IMR-90 (cell line): ENCODE results near the gene EEIG2.

Source experiments
- BHLHE40 ChIP-seq: fragments of 150-350 bp; IDR thresholded peaks from 2 replicates; pipeline ENCODE4 v1.6.1; 2016; ENCODE audit warnings: mild to moderate bottlenecking, low read depth, low read length
- CHD1 ChIP-seq: IDR thresholded peaks from 2 replicates; pipeline ENCODE4 v1.6.1; 2012; ENCODE audit warnings: low read depth, low read length, improper control_type of control experiment
- CTCF ChIP-seq: conservative IDR thresholded peaks from 2 replicates; pipeline ENCODE4 v1.5.1; 2012; ENCODE audit warnings: mild to moderate bottlenecking, low read depth, low read length, improper control_type of control experiment
- FOS ChIP-seq: fragments of 150-350 bp; IDR thresholded peaks from 2 replicates; pipeline ENCODE4 v1.6.1; 2016; ENCODE audit warnings: low read depth, low read length
- MAZ ChIP-seq: IDR thresholded peaks from 2 replicates; pipeline ENCODE4 v1.6.1; 2012; ENCODE audit warnings: low read depth, mild to moderate bottlenecking, low read length, improper control_type of control experiment, moderate library complexity, borderline replicate concordance
- MXI1 ChIP-seq: IDR thresholded peaks from 2 replicates; pipeline ENCODE4 v1.6.1; 2012; ENCODE audit warnings: low read depth, mild to moderate bottlenecking, low read length, moderate library complexity, borderline replicate concordance
- POLR2A ChIP-seq: IDR thresholded peaks from 2 replicates; pipeline ENCODE4 v1.6.1; 2012; ENCODE audit warnings: mild to moderate bottlenecking, low read depth, low read length
- RAD21 ChIP-seq: IDR thresholded peaks from 2 replicates; pipeline ENCODE4 v1.6.1; 2012; ENCODE audit warnings: low read length, improper control_type of control experiment
- RFX5 ChIP-seq: IDR thresholded peaks from 2 replicates; pipeline ENCODE4 v1.8.0; 2012; ENCODE audit warnings: low read depth, mild to moderate bottlenecking, low read length, moderate library complexity
- SMC3 ChIP-seq: fragments of 150-350 bp; IDR thresholded peaks from 2 replicates; pipeline ENCODE4 v1.6.1; 2016; ENCODE audit warnings: low read depth, mild to moderate bottlenecking, antibody characterized with exemption, low read length, moderate library complexity
- USF2 ChIP-seq: fragments of 150-350 bp; IDR thresholded peaks from 2 replicates; pipeline ENCODE4 v1.6.1; 2017; ENCODE audit warnings: mild to moderate bottlenecking, antibody characterized with exemption, low read length, low read depth

GRCh38 chr1:108532730-108533129, 27.2 kb upstream of the EEIG2 start:
- TF ChIP-seq CTCF (no peak), RAD21 (no peak), POLR2A (no peak), RFX5 (no peak), MAZ (no peak), MXI1 (no peak), FOS (no peak), BHLHE40 (no peak), USF2 (no peak), CHD1 (no peak), SMC3 (no peak)
